PC-3 (cell line): ENCODE results near the gene ZNF319.

Source experiments
- CTCF ChIP-seq: fragments of 300-600 bp; sonication (generic); conservative IDR thresholded peaks from 2 replicates; pipeline ENCODE4 v1.5.1; 2017; ENCODE audit warnings: antibody characterized with exemption, low read depth, mild to moderate bottlenecking, low read length
- EZH2 ChIP-seq: fragments of 300-600 bp; sonication (generic); IDR thresholded peaks from one replicate; pipeline ENCODE4 v1.6.1; 2017; ENCODE audit warnings: antibody characterized with exemption, mild to moderate bottlenecking, low read length; ENCODE audit not compliant: unreplicated experiment
- EZH2phosphoT487 ChIP-seq: fragments of 300-600 bp; sonication (generic); IDR thresholded peaks from 2 replicates; pipeline ENCODE4 v1.6.1; 2018; ENCODE audit warnings: mild to moderate bottlenecking, antibody characterized with exemption, low read length, borderline replicate concordance

- no peak for TF ChIP-seq EZH2
- no peak for TF ChIP-seq CTCF
- no peak for TF ChIP-seq EZH2phosphoT487
Observed at GRCh38 chr16:58034774-58035173, 34.3 kb upstream of the ZNF319 start.
